ENCODE measurements around the gene MAP4K2. TPM values are rescaled to one million over a fixed set of nuclear protein-coding genes. Genes with fewer than 3 reads are reported as not detected.

MAP4K2 gene
- total RNA-seq, 1 experiment from 2014 or later = 34.3 TPM

DNA sequence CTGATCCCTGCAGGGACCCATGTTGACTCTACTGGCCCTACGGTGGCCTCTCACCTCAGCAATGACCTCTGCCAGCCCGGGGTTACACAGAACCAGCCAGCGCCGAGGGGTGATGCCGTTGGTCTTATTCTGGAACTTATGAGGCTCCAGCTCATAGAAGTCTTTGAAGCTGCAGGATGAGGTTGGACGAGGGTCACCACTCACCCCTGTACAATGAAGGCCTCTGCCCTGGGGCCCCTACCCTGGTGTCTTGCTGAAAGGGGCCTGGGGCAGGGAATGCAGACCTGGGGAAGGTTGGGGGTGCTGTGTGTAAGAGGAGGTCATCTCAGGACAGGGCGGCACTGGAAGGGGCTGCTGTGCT lies 50.0 kb downstream of the MAP4K2 start:
- Histone ChIP-seq H3K9me3 (ENCODE audit: insufficient read depth, low read depth) (no peaks in the 10 kb centered on the region), H3K36me3 (ENCODE audit: low read depth) (no peaks in the 10 kb centered on the region), H3K27ac (no peak overlapping the region), H3K4me1 (replicated peaks; ENCODE audit: insufficient read depth) (no peaks in the 10 kb centered on the region), H3F3A (ENCODE audit: insufficient read depth, low read depth) (peaks cover 18% of the 10 kb centered on the region; the same call in 1 of the 2 replicates), H3K79me2 (ENCODE audit: low read depth) (no peaks in the 10 kb centered on the region), H2AFZ (no peak overlapping the region), H4K20me1 (ENCODE audit: insufficient read depth) (no peaks in the 10 kb centered on the region), H3K4me3 (no peak overlapping the region), H3K9me2 (ENCODE audit: insufficient read depth) (no peaks in the 10 kb centered on the region), H3K27me3 (ENCODE audit: insufficient read depth, low read depth) (no peaks in the 10 kb centered on the region), H3K4me2 (no peak overlapping the region)
- no peak for TF ChIP-seq EZH2 (IDR thresholded peaks at IDR 0.05; ENCODE audit: low read depth)
- no peak for DNase-seq
- ChIA-PET CTCF (no interaction called here), POLR2A (ENCODE audit: unreplicated experiment) (no interaction called here)
- BruUV-seq (replicated peaks) = no TSS peak
- intact Hi-C loops (cut with micrococcal nuclease; ENCODE audit: unreplicated experiment) = no loop called here

DNA sequence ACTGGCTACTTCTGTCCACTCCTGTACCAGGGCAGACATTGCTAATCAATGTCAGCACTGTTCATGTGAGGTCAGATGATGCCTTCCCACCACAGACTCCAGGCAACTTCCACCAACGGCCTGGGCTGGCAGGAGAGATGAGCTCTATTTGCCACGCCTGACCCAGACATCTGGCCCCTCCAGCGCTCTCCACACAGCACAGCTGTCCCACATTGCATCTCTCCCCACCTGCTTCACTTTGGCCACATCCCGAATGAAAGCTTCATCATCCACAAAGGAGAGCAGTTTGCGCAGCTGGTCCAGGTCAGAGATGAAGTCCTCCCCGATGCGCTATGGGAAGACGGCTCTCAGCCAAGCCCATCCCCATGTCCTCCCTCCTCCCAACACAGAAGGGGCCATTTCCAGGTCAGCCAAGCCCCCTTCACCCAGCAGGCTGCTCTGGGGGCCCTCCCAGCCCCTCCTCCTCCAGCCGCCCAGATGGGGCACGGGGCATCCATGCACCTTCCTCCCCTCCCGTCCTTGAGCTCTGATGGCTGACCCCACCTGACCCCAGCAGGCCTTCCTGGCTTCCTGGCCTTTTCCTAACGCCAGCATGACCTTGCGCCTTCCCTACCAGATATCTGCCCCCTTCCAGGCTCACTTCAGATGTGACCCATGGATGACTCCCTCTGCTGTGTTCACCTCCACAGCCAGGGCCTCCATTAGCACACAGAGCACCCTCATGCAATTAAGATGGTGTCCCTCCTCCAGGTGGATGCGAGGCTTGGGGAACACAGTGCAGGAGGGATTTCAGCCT lies 50.6 kb downstream of the MAP4K2 start:
- Histone ChIP-seq H3K9me3 (ENCODE audit: insufficient read depth, low read depth) (no peaks in the 10 kb centered on the region), H3K4me2 (no peak overlapping the region), H3K9me2 (ENCODE audit: insufficient read depth) (no peaks in the 10 kb centered on the region), H2AFZ (no peak overlapping the region), H3K27me3 (ENCODE audit: insufficient read depth, low read depth) (no peaks in the 10 kb centered on the region), H3K27ac (no peak overlapping the region), H3K36me3 (ENCODE audit: low read depth) (no peaks in the 10 kb centered on the region), H3K4me1 (replicated peaks; ENCODE audit: insufficient read depth) (no peaks in the 10 kb centered on the region), H3K4me3 (no peak overlapping the region), H3K79me2 (ENCODE audit: low read depth) (no peaks in the 10 kb centered on the region), H3F3A (ENCODE audit: insufficient read depth, low read depth) (peaks cover 18% of the 10 kb centered on the region; the same call in 1 of the 2 replicates), H4K20me1 (ENCODE audit: insufficient read depth) (no peaks in the 10 kb centered on the region)
- CTCF ChIA-PET = interaction anchor here (0.7 kb wide), 1 partner anchor 10 kb away, joined by 3 read pairs; no protein-coding TSS in a partner anchor
- TF ChIP-seq, protein P1, sequence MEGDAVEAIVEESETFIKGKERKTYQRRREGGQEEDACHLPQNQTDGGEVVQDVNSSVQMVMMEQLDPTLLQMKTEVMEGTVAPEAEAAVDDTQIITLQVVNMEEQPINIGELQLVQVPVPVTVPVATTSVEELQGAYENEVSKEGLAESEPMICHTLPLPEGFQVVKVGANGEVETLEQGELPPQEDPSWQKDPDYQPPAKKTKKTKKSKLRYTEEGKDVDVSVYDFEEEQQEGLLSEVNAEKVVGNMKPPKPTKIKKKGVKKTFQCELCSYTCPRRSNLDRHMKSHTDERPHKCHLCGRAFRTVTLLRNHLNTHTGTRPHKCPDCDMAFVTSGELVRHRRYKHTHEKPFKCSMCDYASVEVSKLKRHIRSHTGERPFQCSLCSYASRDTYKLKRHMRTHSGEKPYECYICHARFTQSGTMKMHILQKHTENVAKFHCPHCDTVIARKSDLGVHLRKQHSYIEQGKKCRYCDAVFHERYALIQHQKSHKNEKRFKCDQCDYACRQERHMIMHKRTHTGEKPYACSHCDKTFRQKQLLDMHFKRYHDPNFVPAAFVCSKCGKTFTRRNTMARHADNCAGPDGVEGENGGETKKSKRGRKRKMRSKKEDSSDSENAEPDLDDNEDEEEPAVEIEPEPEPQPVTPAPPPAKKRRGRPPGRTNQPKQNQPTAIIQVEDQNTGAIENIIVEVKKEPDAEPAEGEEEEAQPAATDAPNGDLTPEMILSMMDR (conservative IDR thresholded peaks at IDR 0.05) = no peak
- DNase-seq = no peak
- intact Hi-C loops (cut with micrococcal nuclease; ENCODE audit: unreplicated experiment) = no loop called here
- POLR2A ChIA-PET (ENCODE audit: unreplicated experiment) = interaction anchor here (0.5 kb wide), 1 partner anchor 498 kb away, joined by 6 read pairs; no protein-coding TSS in a partner anchor
- no TSS peak for BruUV-seq (replicated peaks)

DNA sequence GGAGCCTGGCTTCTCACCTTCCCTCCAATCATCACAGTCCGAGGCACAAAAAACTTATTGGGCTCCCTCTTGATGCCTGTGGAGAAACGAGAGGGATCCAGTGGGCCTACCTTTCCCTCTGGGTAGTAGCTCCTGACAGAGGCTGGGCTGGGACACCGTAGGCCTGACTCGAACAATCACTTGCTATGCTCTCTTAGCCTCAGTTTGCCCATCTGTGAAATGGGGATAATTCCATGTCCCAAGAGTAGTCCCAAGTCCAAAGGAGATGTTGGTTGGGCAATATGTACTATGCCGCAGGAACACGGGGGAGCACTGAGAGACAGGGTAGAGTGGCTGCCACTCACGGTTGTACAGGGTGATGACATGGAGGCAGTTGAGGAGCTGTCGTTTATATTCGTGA lies 51.4 kb downstream of the MAP4K2 start:
- BruUV-seq (replicated peaks) = no TSS peak

More for the DNA sequence above, 51.4 kb downstream of the MAP4K2 start:
- H3K4me1 ChIP-seq (replicated peaks; ENCODE audit: insufficient read depth) = no peaks in the 10 kb centered on the region
- no peaks in the 10 kb centered on the region for H4K20me1 ChIP-seq (ENCODE audit: insufficient read depth)
- POLR2A ChIA-PET (ENCODE audit: unreplicated experiment) = interaction anchor here (0.5 kb wide), 1 partner anchor 499 kb away, joined by 6 read pairs; no protein-coding TSS in a partner anchor
- no peaks in the 10 kb centered on the region for H3K9me2 ChIP-seq (ENCODE audit: insufficient read depth)
- H3K4me2 ChIP-seq = no peak overlapping the region
- CTCF ChIA-PET = interaction anchor here (0.6 to 0.7 kb wide), 2 partner anchors 9 to 318 kb away, joined by 3 read pairs; no protein-coding TSS in a partner anchor
- H2AFZ ChIP-seq = no peak overlapping the region
- no peak overlapping the region for H3K27ac ChIP-seq
- intact Hi-C loops (cut with micrococcal nuclease; ENCODE audit: unreplicated experiment) = no loop called here
- no peak overlapping the region for H3K4me3 ChIP-seq
- peaks cover 10% of the 10 kb centered on the region; the same call in 1 of the 2 replicates for H3F3A ChIP-seq (ENCODE audit: insufficient read depth, low read depth)
- H3K36me3 ChIP-seq (ENCODE audit: low read depth) = no peaks in the 10 kb centered on the region
- H3K9me3 ChIP-seq (ENCODE audit: insufficient read depth, low read depth) = no peaks in the 10 kb centered on the region
- no peaks in the 10 kb centered on the region for H3K79me2 ChIP-seq (ENCODE audit: low read depth)
- no peak for TF ChIP-seq EZH2 (IDR thresholded peaks at IDR 0.05; ENCODE audit: low read depth)
- TF ChIP-seq, protein P1 (conservative IDR thresholded peaks at IDR 0.05) = no peak
- H3K27me3 ChIP-seq (ENCODE audit: insufficient read depth, low read depth) = no peaks in the 10 kb centered on the region
- DNase-seq = no peak
